KMS-11 (cell line): Measurements from ENCODE around the gene RGL2.

Experiments
- H2AFZ ChIP-seq: fragments of 200-600 bp; sonication (generic); 2 replicates; pipeline ENCODE4 v1.6.1; 2016; ENCODE audit warnings: antibody characterized with exemption, mixed run types, low read depth
- H3K27ac ChIP-seq: fragments of 200-600 bp; sonication (generic); 2 replicates; pipeline ENCODE4 v1.6.1; 2016; ENCODE audit warnings: mild to moderate bottlenecking, mixed run types
- H3K27me3 ChIP-seq: fragments of 200-600 bp; sonication (generic); 2 replicates; pipeline ENCODE4 v1.6.1; 2017; ENCODE audit warnings: mild to moderate bottlenecking, low read depth, mixed run types, moderate library complexity; ENCODE audit not compliant: insufficient read depth
- H3K36me3 ChIP-seq: fragments of 200-600 bp; sonication (generic); 2 replicates; pipeline ENCODE4 v1.6.1; 2017; ENCODE audit warnings: mild to moderate bottlenecking, mixed run types; ENCODE audit not compliant: insufficient read depth
- H3K4me1 ChIP-seq: fragments of 200-600 bp; sonication (generic); 2 replicates; pipeline ENCODE4 v1.6.1; 2016; ENCODE audit warnings: mild to moderate bottlenecking, low read depth, mixed run types; ENCODE audit not compliant: poor library complexity, severe bottlenecking
- H3K4me2 ChIP-seq: fragments of 200-600 bp; sonication (generic); 2 replicates; pipeline ENCODE4 v1.7.0; 2016; ENCODE audit warnings: mild to moderate bottlenecking, mixed run types
- H3K4me3 ChIP-seq: fragments of 200-600 bp; sonication (generic); IDR thresholded peaks from 2 replicates; pipeline ENCODE4 v1.6.1; 2017; ENCODE audit warnings: low read depth, low read length, mixed read lengths; ENCODE audit not compliant: insufficient read depth
- H3K79me2 ChIP-seq: fragments of 200-600 bp; sonication (generic); 2 replicates; pipeline ENCODE4 v1.6.1; 2016; ENCODE audit warnings: low read depth, mixed run types; ENCODE audit not compliant: insufficient read depth
- H3K9ac ChIP-seq: fragments of 200-600 bp; sonication (generic); 2 replicates; pipeline ENCODE4 v1.6.1; 2016; ENCODE audit warnings: mild to moderate bottlenecking, mixed run types
- H4K20me1 ChIP-seq: fragments of 200-600 bp; sonication (generic); 2 replicates; pipeline ENCODE4 v1.6.1; 2016; ENCODE audit warnings: mild to moderate bottlenecking, mixed run types; ENCODE audit not compliant: insufficient read depth
- TF ChIP-seq, protein P1 (sequence below): fragments of 200-600 bp; sonication (generic); conservative IDR thresholded peaks from 2 replicates; pipeline ENCODE4 v1.6.1; 2017; ENCODE audit warnings: low read depth, mild to moderate bottlenecking, antibody characterized with exemption, low read length, moderate library complexity, mixed read lengths

Gene RGL2

GRCh38 chr6:33243476-33243875 is 55.3 kb downstream of the RGL2 start:
- TF ChIP-seq, protein P1, sequence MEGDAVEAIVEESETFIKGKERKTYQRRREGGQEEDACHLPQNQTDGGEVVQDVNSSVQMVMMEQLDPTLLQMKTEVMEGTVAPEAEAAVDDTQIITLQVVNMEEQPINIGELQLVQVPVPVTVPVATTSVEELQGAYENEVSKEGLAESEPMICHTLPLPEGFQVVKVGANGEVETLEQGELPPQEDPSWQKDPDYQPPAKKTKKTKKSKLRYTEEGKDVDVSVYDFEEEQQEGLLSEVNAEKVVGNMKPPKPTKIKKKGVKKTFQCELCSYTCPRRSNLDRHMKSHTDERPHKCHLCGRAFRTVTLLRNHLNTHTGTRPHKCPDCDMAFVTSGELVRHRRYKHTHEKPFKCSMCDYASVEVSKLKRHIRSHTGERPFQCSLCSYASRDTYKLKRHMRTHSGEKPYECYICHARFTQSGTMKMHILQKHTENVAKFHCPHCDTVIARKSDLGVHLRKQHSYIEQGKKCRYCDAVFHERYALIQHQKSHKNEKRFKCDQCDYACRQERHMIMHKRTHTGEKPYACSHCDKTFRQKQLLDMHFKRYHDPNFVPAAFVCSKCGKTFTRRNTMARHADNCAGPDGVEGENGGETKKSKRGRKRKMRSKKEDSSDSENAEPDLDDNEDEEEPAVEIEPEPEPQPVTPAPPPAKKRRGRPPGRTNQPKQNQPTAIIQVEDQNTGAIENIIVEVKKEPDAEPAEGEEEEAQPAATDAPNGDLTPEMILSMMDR = no peak
- H3K27me3 ChIP-seq = no peaks in the 10 kb centered on the region; the same call in 1 of the 2 replicates
- no peak overlapping the region for H3K4me2 ChIP-seq
- no peak overlapping the region for H3K4me3 ChIP-seq
- no peaks in the 10 kb centered on the region for H3K4me1 ChIP-seq
- no peaks in the 10 kb centered on the region for H3K36me3 ChIP-seq
- H3K79me2 ChIP-seq = no peaks in the 10 kb centered on the region
- no peak overlapping the region for H3K9ac ChIP-seq
- no peaks in the 10 kb centered on the region for H4K20me1 ChIP-seq
- H2AFZ ChIP-seq = no peak overlapping the region
- H3K27ac ChIP-seq = no peak overlapping the region

DNA sequence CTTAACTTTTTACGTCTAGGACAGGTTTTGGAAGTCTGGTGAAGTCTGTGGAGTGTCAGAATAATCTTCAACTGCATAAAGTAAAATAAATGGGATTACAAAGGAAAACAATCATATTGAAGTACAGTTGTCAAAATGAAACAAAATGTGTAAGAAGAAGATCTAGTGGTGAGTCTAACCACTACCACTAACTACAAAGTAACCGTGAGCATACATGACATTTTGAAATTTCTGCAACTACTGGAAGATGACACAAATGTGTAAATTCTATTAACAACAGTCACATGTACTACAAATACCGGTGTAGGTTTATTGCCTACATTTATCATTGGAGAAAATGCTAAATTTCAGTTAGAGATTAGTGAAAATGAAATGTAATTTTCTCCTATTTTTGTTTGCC is 56.8 kb downstream of the RGL2 start:
- no peaks in the 10 kb centered on the region for H3K4me1 ChIP-seq
- no peak overlapping the region for H3K4me3 ChIP-seq
- no peak overlapping the region for H3K9ac ChIP-seq
- no peaks in the 10 kb centered on the region for H3K79me2 ChIP-seq
- H3K27ac ChIP-seq = no peak overlapping the region
- H4K20me1 ChIP-seq = no peaks in the 10 kb centered on the region
- no peak overlapping the region for H2AFZ ChIP-seq
- TF ChIP-seq, protein P1 = no peak
- H3K27me3 ChIP-seq = no peaks in the 10 kb centered on the region; the same call in 1 of the 2 replicates
- no peak overlapping the region for H3K4me2 ChIP-seq
- no peaks in the 10 kb centered on the region for H3K36me3 ChIP-seq
